Immature natural killer cell (primary cell): ENCODE results near the gene NSMF. TPM values are rescaled to one million over a fixed set of nuclear protein-coding genes. Genes with fewer than 3 reads are reported as not detected.
"Not testable (repeated sequence)": the region's sequence is repeated elsewhere in the genome, so short reads cannot be mapped to it uniquely, and the experiment has no call there.

Source experiments
- DNase-seq, 3 donors: peaks; one replicate each; pipeline ENCODE4 v3.0.0; 2022; ENCODE audit warnings: mixed read lengths in 1 of 3
- H3K27ac Mint-ChIP-seq, 6 donors: one replicate each; pipeline ENCODE4 v1.8.0; 2020; ENCODE audit warnings: mixed read lengths in 6 of 6, mild to moderate bottlenecking in 5 of 6, inconsistent platforms in 4 of 6, moderate library complexity in 3 of 6
- H3K27me3 Mint-ChIP-seq, 3 donors: one replicate each; pipeline ENCODE4 v1.8.0; 2020 to 2021; ENCODE audit warnings: low read depth in 3 of 3, mild to moderate bottlenecking in 3 of 3, mixed read lengths in 3 of 3, moderate library complexity in 3 of 3, inconsistent platforms in 1 of 3
- H3K36me3 Mint-ChIP-seq, 3 donors: one replicate each; pipeline ENCODE4 v1.8.0; 2020; ENCODE audit warnings: mixed read lengths in 3 of 3, inconsistent platforms in 2 of 3, mild to moderate bottlenecking in 2 of 3
- H3K4me1 Mint-ChIP-seq, 2 donors: one replicate each; pipeline ENCODE4 v1.8.0; 2020; ENCODE audit warnings: inconsistent platforms in 2 of 2, mild to moderate bottlenecking in 2 of 2, mixed read lengths in 2 of 2, moderate library complexity in 1 of 2
- H3K4me3 Mint-ChIP-seq, 5 donors: one replicate each; pipeline ENCODE4 v1.8.0; 2020; ENCODE audit warnings: mild to moderate bottlenecking in 5 of 5, mixed read lengths in 5 of 5, inconsistent platforms in 3 of 5, moderate library complexity in 3 of 5
- H3K9me3 Mint-ChIP-seq, 6 donors: one replicate each; pipeline ENCODE4 v1.8.0; 2020; ENCODE audit warnings: mild to moderate bottlenecking in 6 of 6, mixed read lengths in 6 of 6, inconsistent platforms in 4 of 6, moderate library complexity in 3 of 6
- polyA plus RNA-seq, 3 donors: library from polyadenylated mRNA; unstranded; fragments of 300-500 nt; fragmentation: Illumina TruSeq; gene quantifications; one replicate each; pipeline ENCODE4 v1.2.3, GENCODE V29; 2021

Gene NSMF
- polyA plus RNA-seq, 3 donors from 2014 or later = 9.4 to 14.3 (median 9.6) TPM

DNA sequence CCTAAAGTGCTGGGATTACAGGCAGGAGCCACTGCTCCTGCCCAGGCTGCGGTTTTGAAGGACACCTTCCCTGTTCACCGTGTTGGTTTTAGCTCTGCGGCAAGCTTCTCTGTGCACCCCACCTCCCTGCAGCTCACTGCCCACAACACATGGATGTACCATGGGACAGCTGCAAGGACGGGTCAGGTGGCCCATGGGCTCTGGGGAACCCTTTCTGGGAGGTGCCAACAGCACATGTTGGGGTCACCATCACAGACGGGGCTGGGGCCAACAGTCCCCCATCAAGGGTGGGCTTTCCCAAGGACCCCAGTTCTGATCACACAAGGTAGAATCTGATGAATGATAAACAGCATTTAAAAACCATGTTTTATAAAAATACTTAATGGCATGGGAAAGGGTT is 43.7 kb downstream of the NSMF start:
- no peak overlapping the region for H3K4me3 Mint-ChIP-seq
- no peak for DNase-seq
- peaks cover 17 to 26% of the 10 kb centered on the region in 2 donors for H3K4me1 Mint-ChIP-seq
- peaks cover 0 to 3% (median 1%) of the 10 kb centered on the region in 3 donors for H3K27me3 Mint-ChIP-seq
- no peaks in the 10 kb centered on the region for H3K36me3 Mint-ChIP-seq
- H3K9me3 Mint-ChIP-seq = no peaks in the 10 kb centered on the region
- peak overlapping the region in 1 of 6 donors; percentile 10 for H3K27ac Mint-ChIP-seq

GRCh38 chr9:137412431-137412830 is 46.7 kb downstream of the NSMF start:
- DNase-seq = no peak
- Mint-ChIP-seq H3K36me3 (no peaks in the 10 kb centered on the region), H3K27me3 (peaks cover 0 to 3% (median 1%) of the 10 kb centered on the region in 3 donors), H3K9me3 (no peaks in the 10 kb centered on the region), H3K4me1 (peaks cover 25 to 39% of the 10 kb centered on the region in 2 donors), H3K4me3 (peak overlapping the region in 2 of 5 donors; percentile 30 to 33), H3K27ac (peak overlapping the region in 1 of 6 donors; percentile 55)

GRCh38 chr9:137411645-137412380 is 47.3 kb downstream of the NSMF start:
- peak overlapping the region; percentile 33 to 61 (median 53) for H3K4me3 Mint-ChIP-seq
- no peaks in the 10 kb centered on the region for H3K36me3 Mint-ChIP-seq
- H3K27ac Mint-ChIP-seq = peak overlapping the region in 3 of 6 donors; percentile 55 to 74 (median 55)
- peaks cover 0 to 3% (median 3%) of the 10 kb centered on the region in 3 donors for H3K27me3 Mint-ChIP-seq
- peaks cover 25 to 39% of the 10 kb centered on the region in 2 donors for H3K4me1 Mint-ChIP-seq
- no peaks in the 10 kb centered on the region for H3K9me3 Mint-ChIP-seq
- peak; percentile 57 to 74 (median 70) for DNase-seq

GRCh38 chr9:137411260-137411644 is 47.9 kb downstream of the NSMF start:
- DNase-seq = no peak
- H3K4me3 Mint-ChIP-seq = peak overlapping the region in 3 of 5 donors; percentile 23 to 53 (median 24)
- H3K27me3 Mint-ChIP-seq = peaks cover 0 to 3% (median 3%) of the 10 kb centered on the region in 3 donors
- H3K9me3 Mint-ChIP-seq = no peaks in the 10 kb centered on the region
- H3K27ac Mint-ChIP-seq = no peak overlapping the region
- no peaks in the 10 kb centered on the region for H3K36me3 Mint-ChIP-seq
- H3K4me1 Mint-ChIP-seq = peaks cover 26 to 39% of the 10 kb centered on the region in 2 donors

DNA sequence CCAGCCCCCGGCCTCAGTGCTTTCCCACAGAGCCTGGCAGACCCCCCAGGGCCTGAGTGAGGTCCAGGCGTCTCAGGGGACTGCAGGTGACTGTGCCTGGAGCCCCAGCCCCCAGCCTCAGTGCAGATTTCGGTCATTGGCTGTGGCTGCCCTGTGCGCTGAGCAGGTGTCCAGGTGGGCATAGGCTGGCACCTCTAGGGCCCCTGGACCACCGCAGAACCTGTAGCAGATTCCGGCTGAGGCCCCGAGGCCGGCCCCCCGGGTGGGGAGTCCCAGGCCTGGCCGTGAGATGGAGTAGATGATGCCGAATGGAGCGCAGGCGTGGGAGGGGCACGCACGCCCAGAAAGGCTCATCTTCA is 48.3 kb downstream of the NSMF start:
- Mint-ChIP-seq H3K27ac (no peak overlapping the region), H3K9me3 (no peaks in the 10 kb centered on the region), H3K4me3 (no peak overlapping the region), H3K4me1 (peaks cover 30 to 42% of the 10 kb centered on the region in 2 donors), H3K27me3 (peaks cover 0 to 4% (median 3%) of the 10 kb centered on the region in 3 donors), H3K36me3 (no peaks in the 10 kb centered on the region)
- DNase-seq = no peak

DNA sequence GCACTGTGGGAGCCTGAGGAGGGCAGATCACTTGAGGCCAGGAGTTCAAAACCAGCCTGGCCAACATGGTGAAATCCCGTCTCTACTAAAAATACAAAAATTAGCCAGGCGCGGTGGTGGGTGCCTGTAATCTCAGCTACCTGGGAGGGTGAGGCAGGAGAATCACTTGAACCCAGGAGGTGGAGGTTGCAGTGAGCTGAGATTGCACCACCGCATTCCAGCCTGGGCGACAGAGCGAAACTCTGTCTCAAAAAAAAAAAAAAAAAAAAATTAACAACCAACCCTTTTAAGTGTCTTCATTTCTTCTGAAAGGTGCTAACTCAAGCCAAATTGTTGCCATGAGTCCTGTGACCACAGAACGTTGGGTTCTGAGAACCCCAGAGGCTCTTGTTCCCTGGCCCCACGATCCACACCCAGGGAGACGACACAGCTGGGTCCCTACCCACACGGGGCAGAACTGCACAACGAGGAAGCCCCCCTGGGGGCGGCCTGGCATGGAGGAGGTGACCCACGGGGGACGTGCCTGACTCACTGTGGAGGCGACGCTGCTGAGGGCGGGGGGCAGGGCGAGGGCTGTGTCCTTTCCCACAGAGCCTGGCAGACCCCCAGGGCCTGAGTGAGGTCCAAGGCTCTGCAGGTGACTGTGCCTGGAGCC is 48.8 kb downstream of the NSMF start:
- H3K27ac Mint-ChIP-seq = peak overlapping the region in 1 of 6 donors; percentile 69

GRCh38 chr9:137409515-137409914 is 49.6 kb downstream of the NSMF start:
- H3K27me3 Mint-ChIP-seq = peaks cover 0 to 4% (median 3%) of the 10 kb centered on the region in 3 donors
- H3K4me1 Mint-ChIP-seq = peaks cover 35 to 40% of the 10 kb centered on the region in 2 donors
- H3K27ac Mint-ChIP-seq = no peak overlapping the region
- H3K4me3 Mint-ChIP-seq = peak overlapping the region in 2 of 5 donors; percentile 26 to 57
- DNase-seq = no peak
- no peaks in the 10 kb centered on the region for H3K9me3 Mint-ChIP-seq
- H3K36me3 Mint-ChIP-seq = no peaks in the 10 kb centered on the region

More for the DNA sequence above, 48.8 kb downstream of the NSMF start:
- DNase-seq, H3K36me3 Mint-ChIP-seq, H3K9me3 Mint-ChIP-seq, H3K27me3 Mint-ChIP-seq: not testable (repeated sequence)
- Mint-ChIP-seq H3K4me1 (peaks cover 35 to 42% of the 10 kb centered on the region in 2 donors), H3K4me3 (peak overlapping the region; percentile 50 to 77 (median 68))

DNA sequence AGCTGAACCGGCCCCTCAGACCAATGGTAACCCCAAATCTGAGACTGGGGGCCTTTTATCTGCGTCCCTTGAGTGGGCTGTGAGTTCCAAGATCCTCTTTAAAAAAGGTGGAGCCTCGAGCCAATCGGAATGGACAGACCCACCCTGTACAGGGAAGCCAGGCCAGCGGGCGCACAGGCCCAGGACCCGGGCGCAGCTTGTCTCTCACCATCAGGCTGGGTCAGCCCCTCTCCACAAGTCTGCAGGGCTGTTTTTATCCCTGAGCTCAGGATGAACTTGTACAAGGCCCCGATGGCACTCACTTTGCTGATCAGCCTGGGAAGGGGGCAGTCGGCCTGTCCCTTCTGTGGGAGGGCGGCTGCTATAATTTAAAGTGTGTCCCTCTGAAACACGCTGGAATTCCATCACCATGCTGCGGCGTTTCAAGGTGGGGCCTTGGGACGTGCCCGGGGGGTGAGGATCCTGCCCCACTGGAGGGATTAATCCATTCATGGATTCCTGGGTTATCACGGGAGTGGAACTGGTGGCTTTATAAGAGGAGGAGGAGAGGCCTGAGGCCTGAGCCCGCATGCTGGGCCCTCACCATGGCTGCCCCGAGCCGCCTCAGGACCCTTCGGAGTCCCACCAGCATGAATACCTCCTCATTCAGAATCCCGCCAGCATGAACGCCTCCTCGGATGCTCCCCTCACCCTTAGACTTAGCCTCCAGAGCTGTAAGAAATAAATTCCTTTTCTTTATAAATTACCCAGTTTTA is 50.3 kb downstream of the NSMF start:
- Mint-ChIP-seq H3K4me3 (no peak overlapping the region), H3K36me3 (no peaks in the 10 kb centered on the region), H3K27me3 (peaks cover 0 to 4% (median 3%) of the 10 kb centered on the region in 3 donors), H3K9me3 (no peaks in the 10 kb centered on the region), H3K27ac (no peak overlapping the region), H3K4me1 (peaks cover 29 to 34% of the 10 kb centered on the region in 2 donors)
- DNase-seq = no peak

DNA sequence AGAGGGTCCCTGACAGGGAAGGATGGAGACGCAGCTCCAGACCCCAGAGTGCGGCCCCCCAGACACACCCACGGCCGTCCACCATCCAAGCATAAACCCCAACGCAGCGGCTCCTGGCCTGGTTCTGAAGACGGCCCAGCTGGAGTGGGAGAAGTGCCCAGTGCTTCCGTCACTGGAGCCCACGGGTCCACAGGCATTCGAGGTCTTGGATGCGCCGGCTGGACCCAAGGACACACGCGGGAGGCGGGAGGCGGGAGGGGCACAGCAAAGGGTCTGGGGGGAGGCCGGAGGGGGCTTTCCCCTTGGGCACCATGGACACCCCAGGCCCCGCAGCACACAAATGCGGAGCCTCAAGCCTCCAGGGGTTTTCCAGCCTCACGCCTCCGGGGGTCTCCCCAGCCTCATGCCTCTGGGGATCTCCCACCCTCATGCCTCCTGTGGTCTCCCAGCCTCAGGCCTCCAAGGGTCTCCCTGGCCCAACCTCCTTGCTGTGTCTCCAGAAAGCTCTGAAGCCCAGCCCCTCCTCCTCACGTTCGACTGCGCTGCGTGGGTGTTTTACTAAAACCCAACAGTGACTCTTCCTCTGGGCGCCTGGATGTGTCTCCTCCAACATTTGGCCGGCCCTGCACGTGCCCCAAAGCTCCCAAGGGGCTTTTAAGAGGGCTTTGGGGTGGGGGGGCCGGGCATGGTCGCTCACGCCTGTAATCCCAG is 51.4 kb downstream of the NSMF start:
- peaks cover 24% of the 10 kb centered on the region in 2 donors for H3K4me1 Mint-ChIP-seq
- DNase-seq = no peak
- H3K36me3 Mint-ChIP-seq = peaks cover 0 to under 1% (median 0%) of the 10 kb centered on the region in 3 donors
- no peaks in the 10 kb centered on the region for H3K9me3 Mint-ChIP-seq
- peaks cover 0 to 4% (median 4%) of the 10 kb centered on the region in 3 donors for H3K27me3 Mint-ChIP-seq
- H3K4me3 Mint-ChIP-seq = peak overlapping the region in 1 of 5 donors; percentile 13
- no peak overlapping the region for H3K27ac Mint-ChIP-seq

- peaks cover 21 to 25% of the 10 kb centered on the region in 2 donors for H3K4me1 Mint-ChIP-seq
- DNase-seq = peak; percentile 68 to 71 (median 69)
- no peak overlapping the region for H3K4me3 Mint-ChIP-seq
- peaks cover 0 to 7% (median 6%) of the 10 kb centered on the region in 3 donors for H3K36me3 Mint-ChIP-seq
- H3K27me3 Mint-ChIP-seq = peaks cover 0 to 5% (median 4%) of the 10 kb centered on the region in 3 donors
- no peak overlapping the region for H3K27ac Mint-ChIP-seq
- H3K9me3 Mint-ChIP-seq = no peaks in the 10 kb centered on the region
Measured at GRCh38 chr9:137406876-137407589, 52.1 kb downstream of the NSMF start.

GRCh38 chr9:137406085-137406760 is 52.9 kb downstream of the NSMF start:
- peaks cover 19 to 25% of the 10 kb centered on the region in 2 donors for H3K4me1 Mint-ChIP-seq
- H3K27me3 Mint-ChIP-seq = peaks cover 0 to 4% (median 1%) of the 10 kb centered on the region in 3 donors
- H3K36me3 Mint-ChIP-seq = peaks cover 0 to 8% (median 6%) of the 10 kb centered on the region in 3 donors
- no peak overlapping the region for H3K27ac Mint-ChIP-seq
- DNase-seq = no peak
- H3K4me3 Mint-ChIP-seq = peak overlapping the region in 4 of 5 donors; percentile 30 to 58 (median 57)
- H3K9me3 Mint-ChIP-seq = no peaks in the 10 kb centered on the region

GRCh38 chr9:137405677-137406081 is 53.5 kb downstream of the NSMF start:
- H3K4me3 Mint-ChIP-seq = peak overlapping the region in 3 of 5 donors; percentile 21 to 58 (median 30)
- peaks cover 0 to 4% (median 1%) of the 10 kb centered on the region in 3 donors for H3K27me3 Mint-ChIP-seq
- H3K36me3 Mint-ChIP-seq = peaks cover 0 to 8% (median 6%) of the 10 kb centered on the region in 3 donors
- peaks cover 19 to 25% of the 10 kb centered on the region in 2 donors for H3K4me1 Mint-ChIP-seq
- H3K27ac Mint-ChIP-seq = no peak overlapping the region
- no peaks in the 10 kb centered on the region for H3K9me3 Mint-ChIP-seq
- DNase-seq = no peak
